NB4 (cell line): Measurements from ENCODE around the gene MAN1B1.

ENCODE experiments used
- DNase-seq: peaks from one replicate; pipeline ENCODE4 v3.0.0; 2010; ENCODE audit warnings: low read depth
- H3K4me3 ChIP-seq: one replicate; pipeline ENCODE4 v1.5.1; 2011; ENCODE audit warnings: mild to moderate bottlenecking, low read depth, low read length, moderate library complexity
- CTCF ChIP-seq: IDR thresholded peaks from one replicate; pipeline ENCODE4 v1.5.1; 2012; ENCODE audit warnings: low read depth, low read length
- MAX ChIP-seq: IDR thresholded peaks from 2 replicates; pipeline ENCODE4 v1.6.1; 2011; ENCODE audit warnings: low read depth, low read length
- MYC ChIP-seq: IDR thresholded peaks from 2 replicates; pipeline ENCODE4 v1.6.1; 2011; ENCODE audit warnings: low read depth, low read length
- POLR2A ChIP-seq: IDR thresholded peaks from 2 replicates; pipeline ENCODE4 v1.6.1; 2011; ENCODE audit warnings: mild to moderate bottlenecking; ENCODE audit not compliant: insufficient read length; ENCODE audit errors: extremely low read depth

The MAN1B1 gene

GRCh38 chr9:137126786-137127185 lies 40.0 kb downstream of the MAN1B1 start:
- H3K4me3 ChIP-seq: peak overlapping the region; percentile 89
- peak; percentile 29 for DNase-seq
- TF ChIP-seq MYC: no peak
- TF ChIP-seq POLR2A: no peak
- no peak for TF ChIP-seq CTCF
- TF ChIP-seq MAX: no peak

- peak overlapping the region; percentile 89 for H3K4me3 ChIP-seq
- DNase-seq: peak; percentile 86
- peak; percentile 38; the same call in 1 of the 2 replicates for TF ChIP-seq MAX
- TF ChIP-seq CTCF: no peak
- peak; percentile 55; the same call in 1 of the 2 replicates for TF ChIP-seq MYC
- peak; percentile 25 for TF ChIP-seq POLR2A
Measured at GRCh38 chr9:137127301-137128157, 40.7 kb downstream of the MAN1B1 start.

- peak; percentile 49 for DNase-seq
- peak overlapping the region; percentile 89 for H3K4me3 ChIP-seq
- TF ChIP-seq MAX: no peak
- TF ChIP-seq POLR2A: no peak
- no peak for TF ChIP-seq CTCF
- no peak for TF ChIP-seq MYC
Measured at GRCh38 chr9:137128158-137128861, 41.5 kb downstream of the MAN1B1 start.

GRCh38 chr9:137128862-137129455 lies 42.2 kb downstream of the MAN1B1 start:
- DNase-seq: peak; percentile 69
- TF ChIP-seq MAX (peak; percentile 36; the same call in 1 of the 2 replicates), CTCF (no peak), POLR2A (no peak), MYC (peak; percentile 18; the same call in 1 of the 2 replicates)
- peak overlapping the region; percentile 89 for H3K4me3 ChIP-seq

- peak overlapping the region; percentile 89 for H3K4me3 ChIP-seq
- peak; percentile 94 for DNase-seq
- TF ChIP-seq MYC (peak; percentile 79), MAX (peak; percentile 80), POLR2A (peak; percentile 88), CTCF (no peak)
Measured at GRCh38 chr9:137129456-137130175, 42.8 kb downstream of the MAN1B1 start.
